Measurements from ENCODE around the gene TTC39B.

Gene TTC39B

GRCh38 chr9:15306757-15307522 is at the start of gene TTC39B:
Gene TTC39B, minus strand, starts transcription at chr9:15307216. Its CDS starts 91 bp downstream, at chr9:15307125.
- H3K4me3 Mint-ChIP-seq = peak within 1 kb of the TSS; percentile 98
- peaks cover 46% of the 10 kb centered on the region for H3K4me1 Mint-ChIP-seq
- H3K27me3 Mint-ChIP-seq = no peaks in the 10 kb centered on the region
- no peaks in the 10 kb centered on the region for H3K9me3 Mint-ChIP-seq
- DNase-seq (ENCODE audit: low spot score in 2 of 2) (peak; percentile 46 to 54), ATAC-seq (replicated peaks; ENCODE audit: extremely low read depth, poor library complexity, severe bottlenecking) (peak; percentile 77)
- H3K27ac Mint-ChIP-seq (ENCODE audit: low read depth) = peak within 1 kb of the TSS; percentile 80
- peaks cover 6% of the 10 kb centered on the region for H3K36me3 Mint-ChIP-seq (ENCODE audit: insufficient read depth)

GRCh38 chr9:15355669-15356068 is 48.7 kb upstream of the TTC39B start:
- Mint-ChIP-seq H3K27ac (ENCODE audit: low read depth) (no peak overlapping the region), H3K27me3 (no peaks in the 10 kb centered on the region), H3K4me3 (no peak overlapping the region), H3K4me1 (peaks cover 6% of the 10 kb centered on the region), H3K9me3 (no peaks in the 10 kb centered on the region), H3K36me3 (ENCODE audit: insufficient read depth) (no peaks in the 10 kb centered on the region)
- DNase-seq (ENCODE audit: low spot score in 2 of 2) = no peak
- no peak for ATAC-seq (replicated peaks; ENCODE audit: extremely low read depth, poor library complexity, severe bottlenecking)

- Mint-ChIP-seq H3K9me3 (no peaks in the 10 kb centered on the region), H3K36me3 (ENCODE audit: insufficient read depth) (peaks cover under 1% of the 10 kb centered on the region), H3K27ac (ENCODE audit: low read depth) (no peak overlapping the region), H3K4me1 (peaks cover 6% of the 10 kb centered on the region), H3K27me3 (no peaks in the 10 kb centered on the region), H3K4me3 (no peak overlapping the region)
- DNase-seq (ENCODE audit: low spot score in 2 of 2) = no peak
- ATAC-seq (replicated peaks; ENCODE audit: extremely low read depth, poor library complexity, severe bottlenecking) = no peak
These were observed 47.7 kb upstream of the TTC39B start for GRCh38 chr9:15354713-15355112.

GRCh38 chr9:15353892-15354291 is 46.9 kb upstream of the TTC39B start:
- Mint-ChIP-seq H3K9me3 (no peaks in the 10 kb centered on the region), H3K36me3 (ENCODE audit: insufficient read depth) (peaks cover 1% of the 10 kb centered on the region), H3K27me3 (no peaks in the 10 kb centered on the region), H3K27ac (ENCODE audit: low read depth) (no peak overlapping the region), H3K4me1 (peaks cover 6% of the 10 kb centered on the region), H3K4me3 (no peak overlapping the region)
- ATAC-seq (replicated peaks; ENCODE audit: extremely low read depth, poor library complexity, severe bottlenecking) = no peak
- no peak for DNase-seq (ENCODE audit: low spot score in 2 of 2)

GRCh38 chr9:15352306-15352705 is 45.3 kb upstream of the TTC39B start:
- no peak for ATAC-seq (replicated peaks; ENCODE audit: extremely low read depth, poor library complexity, severe bottlenecking)
- no peak overlapping the region for H3K27ac Mint-ChIP-seq (ENCODE audit: low read depth)
- H3K36me3 Mint-ChIP-seq (ENCODE audit: insufficient read depth) = peaks cover 1% of the 10 kb centered on the region
- DNase-seq (ENCODE audit: low spot score in 2 of 2) = no peak
- H3K9me3 Mint-ChIP-seq = no peaks in the 10 kb centered on the region
- H3K4me3 Mint-ChIP-seq = no peak overlapping the region
- H3K4me1 Mint-ChIP-seq = peaks cover 6% of the 10 kb centered on the region
- H3K27me3 Mint-ChIP-seq = no peaks in the 10 kb centered on the region

GRCh38 chr9:15349892-15350761 is 43.1 kb upstream of the TTC39B start:
- H3K27me3 Mint-ChIP-seq = no peaks in the 10 kb centered on the region
- peaks cover 1% of the 10 kb centered on the region for H3K36me3 Mint-ChIP-seq (ENCODE audit: insufficient read depth)
- H3K4me1 Mint-ChIP-seq = peaks cover 6% of the 10 kb centered on the region
- H3K4me3 Mint-ChIP-seq = no peak overlapping the region
- no peak for ATAC-seq (replicated peaks; ENCODE audit: extremely low read depth, poor library complexity, severe bottlenecking)
- H3K9me3 Mint-ChIP-seq = no peaks in the 10 kb centered on the region
- DNase-seq (ENCODE audit: low spot score in 2 of 2) = no peak
- no peak overlapping the region for H3K27ac Mint-ChIP-seq (ENCODE audit: low read depth)

GRCh38 chr9:15346837-15347236 is 39.8 kb upstream of the TTC39B start:
- no peaks in the 10 kb centered on the region for H3K9me3 Mint-ChIP-seq
- DNase-seq (ENCODE audit: low spot score in 2 of 2) (no peak), ATAC-seq (replicated peaks; ENCODE audit: extremely low read depth, poor library complexity, severe bottlenecking) (no peak)
- H3K27me3 Mint-ChIP-seq = peaks cover 12% of the 10 kb centered on the region
- H3K4me3 Mint-ChIP-seq = no peak overlapping the region
- peaks cover 1% of the 10 kb centered on the region for H3K36me3 Mint-ChIP-seq (ENCODE audit: insufficient read depth)
- H3K4me1 Mint-ChIP-seq = peaks cover 6% of the 10 kb centered on the region
- no peak overlapping the region for H3K27ac Mint-ChIP-seq (ENCODE audit: low read depth)

- Mint-ChIP-seq H3K36me3 (ENCODE audit: insufficient read depth) (no peaks in the 10 kb centered on the region), H3K9me3 (no peaks in the 10 kb centered on the region), H3K4me1 (no peaks in the 10 kb centered on the region), H3K4me3 (no peak overlapping the region), H3K27ac (ENCODE audit: low read depth) (no peak overlapping the region), H3K27me3 (peaks cover 35% of the 10 kb centered on the region)
- no peak for ATAC-seq (replicated peaks; ENCODE audit: extremely low read depth, poor library complexity, severe bottlenecking)
- DNase-seq (ENCODE audit: low spot score in 2 of 2) = no peak
These were observed 37.2 kb upstream of the TTC39B start for GRCh38 chr9:15344191-15344590.

- DNase-seq (ENCODE audit: low spot score in 2 of 2) = no peak
- Mint-ChIP-seq H3K27ac (ENCODE audit: low read depth) (no peak overlapping the region), H3K36me3 (ENCODE audit: insufficient read depth) (no peaks in the 10 kb centered on the region), H3K4me3 (no peak overlapping the region), H3K4me1 (no peaks in the 10 kb centered on the region), H3K9me3 (no peaks in the 10 kb centered on the region), H3K27me3 (peaks cover 15% of the 10 kb centered on the region)
- no peak for ATAC-seq (replicated peaks; ENCODE audit: extremely low read depth, poor library complexity, severe bottlenecking)
These were observed 26.4 kb upstream of the TTC39B start for GRCh38 chr9:15333376-15333881.

GRCh38 chr9:15332939-15333338 is 25.9 kb upstream of the TTC39B start:
- no peak overlapping the region for H3K27ac Mint-ChIP-seq (ENCODE audit: low read depth)
- H3K27me3 Mint-ChIP-seq = peaks cover 15% of the 10 kb centered on the region
- H3K4me3 Mint-ChIP-seq = no peak overlapping the region
- H3K9me3 Mint-ChIP-seq = no peaks in the 10 kb centered on the region
- ATAC-seq (replicated peaks; ENCODE audit: extremely low read depth, poor library complexity, severe bottlenecking) (no peak), DNase-seq (ENCODE audit: low spot score in 2 of 2) (no peak)
- H3K36me3 Mint-ChIP-seq (ENCODE audit: insufficient read depth) = no peaks in the 10 kb centered on the region
- no peaks in the 10 kb centered on the region for H3K4me1 Mint-ChIP-seq

- Mint-ChIP-seq H3K4me1 (no peaks in the 10 kb centered on the region), H3K27me3 (peaks cover 15% of the 10 kb centered on the region), H3K27ac (ENCODE audit: low read depth) (no peak overlapping the region), H3K9me3 (no peaks in the 10 kb centered on the region), H3K36me3 (ENCODE audit: insufficient read depth) (no peaks in the 10 kb centered on the region), H3K4me3 (no peak overlapping the region)
- no peak for DNase-seq (ENCODE audit: low spot score in 2 of 2)
- ATAC-seq (replicated peaks; ENCODE audit: extremely low read depth, poor library complexity, severe bottlenecking) = no peak
These were observed 22.6 kb upstream of the TTC39B start for GRCh38 chr9:15329539-15330109.

GRCh38 chr9:15328946-15329345 is 21.9 kb upstream of the TTC39B start:
- Mint-ChIP-seq H3K4me3 (no peak overlapping the region), H3K4me1 (no peaks in the 10 kb centered on the region), H3K27ac (ENCODE audit: low read depth) (no peak overlapping the region), H3K36me3 (ENCODE audit: insufficient read depth) (no peaks in the 10 kb centered on the region), H3K27me3 (peaks cover 19% of the 10 kb centered on the region), H3K9me3 (peaks cover 5% of the 10 kb centered on the region)
- ATAC-seq (replicated peaks; ENCODE audit: extremely low read depth, poor library complexity, severe bottlenecking) = no peak
- no peak for DNase-seq (ENCODE audit: low spot score in 2 of 2)
